NCI-H2081 (cell line): ENCODE results near the gene EXOC7.

Experiments
- DNase-seq, 2 experiments: peaks; one replicate each; lab custom pipeline; 2025; lab: John Stamatoyannopoulos, UW

EXOC7 gene

DNA sequence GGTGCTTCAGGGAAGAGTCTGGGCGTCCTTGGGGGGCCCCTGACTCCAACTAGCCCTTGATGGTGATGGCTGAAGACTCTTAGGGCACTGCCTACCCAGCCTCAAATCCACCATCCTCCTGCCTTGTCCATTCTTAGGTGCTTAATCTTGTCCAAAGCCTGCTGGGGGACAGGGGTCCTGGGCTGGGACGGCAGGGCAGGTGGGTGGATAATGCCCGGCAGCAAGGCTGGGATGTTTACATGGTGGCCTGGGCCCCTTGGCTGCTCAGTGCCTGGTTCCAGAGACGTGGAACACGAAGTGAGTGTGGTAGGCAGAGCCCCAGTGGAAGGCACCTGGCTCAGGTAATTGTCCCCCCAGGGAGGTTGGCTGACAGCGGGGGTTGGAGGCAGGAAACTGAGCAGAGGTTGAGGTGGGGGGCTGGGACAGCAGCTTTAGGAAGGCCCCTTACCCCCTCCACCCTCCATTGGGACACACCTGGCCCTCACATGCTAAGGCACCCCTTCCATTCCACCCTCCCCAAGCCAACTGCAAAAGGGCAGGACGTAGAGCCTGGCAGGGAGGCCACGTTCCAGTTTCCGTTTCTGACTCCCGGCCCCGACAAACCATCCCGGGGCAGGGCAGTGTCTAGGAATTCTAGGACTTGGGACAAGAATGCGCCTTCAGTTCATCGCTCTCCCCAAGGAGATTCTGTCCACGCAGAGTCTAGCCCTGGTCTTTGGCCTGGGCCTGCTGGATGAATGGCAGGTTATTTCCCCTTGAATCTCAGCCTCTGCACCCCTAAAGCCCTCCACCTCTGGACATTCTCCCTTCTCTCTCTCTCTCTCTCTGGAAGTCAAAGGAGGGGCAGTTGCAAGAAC is 35.5 kb upstream of the EXOC7 start:
- peak in 1 of 2 experiments; percentile 23 for DNase-seq

GRCh38 chr17:76138234-76138895 is 34.8 kb upstream of the EXOC7 start:
- DNase-seq: peak; percentile 64 to 84

DNA sequence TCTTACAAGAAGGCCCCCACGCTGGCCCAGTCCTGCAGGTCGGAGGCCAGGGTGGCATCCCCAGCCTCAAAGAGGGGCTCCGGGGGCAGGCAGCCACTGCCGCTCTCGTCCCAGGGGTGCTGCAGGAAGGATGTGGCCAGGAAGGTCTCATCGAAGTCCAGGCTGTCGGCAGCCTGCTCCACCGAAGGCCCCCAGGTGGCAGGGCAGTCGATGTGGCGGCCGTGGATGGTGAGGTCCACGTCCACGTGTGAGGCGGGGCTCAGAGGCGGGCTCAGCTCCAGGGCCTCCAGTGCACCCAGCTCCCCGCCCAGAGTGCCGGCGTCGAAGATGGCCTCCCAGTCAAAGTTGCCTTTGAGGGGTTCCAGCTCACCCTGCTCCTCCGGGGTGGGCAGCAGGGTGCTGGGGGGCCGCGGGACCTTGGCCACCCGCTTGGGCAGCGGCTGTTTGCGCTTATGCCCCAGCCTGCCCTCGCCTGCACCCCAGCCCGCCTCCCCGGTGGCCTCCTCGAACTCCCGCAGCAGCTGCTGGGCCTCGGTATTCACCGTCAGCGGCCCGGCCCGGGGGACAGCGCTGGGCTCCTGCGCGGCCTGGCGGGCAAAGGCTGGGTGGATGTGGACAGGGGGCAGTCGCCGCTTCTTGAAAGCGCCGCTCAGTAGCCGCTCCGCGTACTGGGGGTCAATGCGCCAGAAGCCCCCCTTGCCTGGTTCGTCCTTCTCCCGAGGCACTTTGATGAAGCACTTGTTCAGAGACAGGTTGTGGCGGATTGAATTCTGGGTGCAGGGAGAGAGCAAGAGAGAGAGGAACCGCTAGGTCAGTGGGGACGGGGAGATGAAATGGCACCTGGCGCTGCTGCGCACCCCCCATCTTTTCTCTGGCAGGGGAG is 34.0 kb upstream of the EXOC7 start:
- DNase-seq: no peak

- DNase-seq: no peak
Measured at GRCh38 chr17:76137001-76137350, 33.4 kb upstream of the EXOC7 start.

DNA sequence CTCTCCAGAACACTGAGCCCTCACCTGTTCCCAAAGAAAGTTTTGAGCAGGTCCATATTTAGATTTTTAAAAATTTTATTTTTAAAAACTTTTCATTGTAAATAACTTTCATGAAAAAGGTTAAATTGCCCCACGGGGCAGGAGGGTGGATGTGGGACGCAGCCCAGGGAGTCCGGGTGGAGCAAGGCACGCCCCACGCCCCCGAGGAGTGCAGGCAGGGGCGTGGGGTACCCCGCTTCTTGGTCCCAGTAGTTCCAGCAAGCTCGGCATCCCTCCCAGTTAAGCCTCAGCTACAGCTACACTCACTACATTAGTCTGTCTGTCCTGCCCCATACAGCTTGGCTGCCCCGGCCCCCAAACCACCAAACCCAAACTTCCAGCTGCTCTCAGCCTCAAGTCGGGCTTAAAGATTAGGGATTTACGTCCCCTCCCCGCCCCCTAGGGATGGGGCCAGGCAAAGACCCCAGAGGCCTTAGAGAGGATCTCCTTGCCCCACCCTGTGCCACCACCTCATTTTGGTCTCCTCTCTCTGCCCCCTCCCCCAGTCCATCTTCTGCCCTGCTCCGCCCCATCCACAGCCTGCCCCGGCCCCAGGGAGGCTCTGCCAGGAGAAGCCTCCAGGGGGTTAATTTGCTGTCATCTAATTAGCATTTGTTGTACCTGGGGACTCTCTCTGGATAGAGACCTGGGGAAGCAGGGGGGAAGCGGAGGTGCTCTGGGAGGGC is 32.9 kb upstream of the EXOC7 start:
- DNase-seq: peak in 1 of 2 experiments; percentile 32

GRCh38 chr17:76135810-76136188 is 32.2 kb upstream of the EXOC7 start:
- no peak for DNase-seq

GRCh38 chr17:76134911-76135809 is 31.6 kb upstream of the EXOC7 start:
- DNase-seq: no peak

DNA sequence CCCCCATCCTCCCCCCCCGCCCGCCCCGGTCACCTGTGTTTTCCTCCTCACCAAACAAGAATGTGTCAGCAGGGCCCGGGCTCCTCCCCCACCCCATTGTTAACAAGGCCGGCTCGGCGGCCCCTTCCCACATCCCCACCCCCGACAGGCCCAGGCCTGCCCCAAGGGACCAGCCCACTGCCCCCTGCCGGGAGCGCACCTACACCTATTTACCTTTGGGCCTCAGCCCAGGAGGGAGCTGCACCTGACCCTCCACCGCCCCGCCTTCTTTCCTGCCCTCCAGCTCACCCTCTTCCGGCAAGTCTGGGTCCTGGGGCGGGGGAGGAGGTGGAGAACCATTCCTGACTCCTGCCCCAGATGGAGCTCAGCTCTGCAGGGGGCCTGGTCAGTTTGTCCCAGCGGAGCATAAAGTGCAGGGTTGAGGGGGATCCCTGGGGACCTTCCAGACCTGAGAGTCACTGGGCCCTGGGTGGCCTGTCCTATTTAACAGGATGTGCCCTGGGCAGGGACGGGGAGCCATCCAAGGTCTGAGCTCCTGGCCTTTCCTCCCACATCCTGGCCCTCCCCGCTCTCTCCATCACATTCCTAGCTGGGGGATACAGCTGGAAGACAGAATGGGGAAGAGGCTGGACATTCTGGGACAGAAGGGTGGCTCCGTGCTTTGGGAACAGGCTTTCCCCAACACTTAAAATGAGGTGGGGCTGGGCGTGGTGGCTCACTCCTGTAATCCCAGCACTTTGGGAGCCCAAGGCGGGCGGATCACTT is 29.2 kb upstream of the EXOC7 start:
- DNase-seq: peak; percentile 92 to 95

- no peak for DNase-seq
Measured at GRCh38 chr17:76131692-76132573, 28.3 kb upstream of the EXOC7 start.

DNA sequence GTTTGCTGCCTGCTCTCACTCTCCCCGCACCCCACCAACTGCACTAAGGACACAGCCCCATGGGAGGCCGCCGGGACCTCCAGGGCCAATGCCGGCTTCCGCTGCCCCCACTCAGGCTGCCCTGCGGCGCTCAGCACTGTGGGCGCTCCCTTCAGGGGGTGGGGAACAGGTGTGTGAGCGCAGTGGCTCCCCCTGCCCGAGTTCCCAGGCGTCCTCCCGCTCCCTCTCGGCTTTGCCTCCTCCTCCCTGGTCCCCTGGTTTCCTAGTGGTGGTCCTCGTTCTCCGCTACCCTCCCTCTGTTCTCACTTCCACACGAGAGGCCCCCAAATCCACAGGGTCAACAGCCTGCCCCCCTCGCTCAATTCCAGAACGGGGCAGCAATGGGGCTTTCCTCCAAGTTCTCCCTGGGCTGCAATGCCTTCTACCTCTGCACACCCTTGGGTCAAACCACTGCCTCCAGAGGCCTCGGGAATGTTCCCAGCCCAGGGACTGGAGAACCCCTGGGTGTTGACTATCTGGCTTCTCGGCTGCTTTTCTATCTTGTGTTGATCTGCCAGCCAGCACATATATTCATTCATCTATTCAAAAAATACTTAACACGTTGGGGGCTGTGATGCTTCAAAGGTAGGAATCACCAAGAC is 27.6 kb upstream of the EXOC7 start:
- no peak for DNase-seq

- DNase-seq: no peak
Measured at GRCh38 chr17:76130473-76130872, 26.9 kb upstream of the EXOC7 start.

DNA sequence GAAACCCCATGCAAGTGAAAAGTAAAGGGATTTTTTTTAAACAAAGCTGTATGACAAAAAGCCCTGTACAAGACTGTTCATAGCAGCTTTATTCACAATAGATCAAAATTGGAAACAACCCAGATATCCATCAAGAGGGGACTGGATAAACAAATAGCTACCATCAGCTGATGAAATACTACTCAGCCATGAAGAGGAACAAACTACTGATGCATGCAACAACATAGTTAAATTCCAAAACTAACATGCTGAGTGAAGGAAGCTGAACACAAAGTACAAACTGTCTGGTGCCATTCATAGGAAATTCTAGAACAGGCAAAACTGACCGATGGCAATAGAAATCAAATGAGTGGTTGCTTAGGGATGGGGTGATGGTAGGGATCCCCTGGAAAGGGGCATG is 22.3 kb upstream of the EXOC7 start:
- DNase-seq: no peak

DNA sequence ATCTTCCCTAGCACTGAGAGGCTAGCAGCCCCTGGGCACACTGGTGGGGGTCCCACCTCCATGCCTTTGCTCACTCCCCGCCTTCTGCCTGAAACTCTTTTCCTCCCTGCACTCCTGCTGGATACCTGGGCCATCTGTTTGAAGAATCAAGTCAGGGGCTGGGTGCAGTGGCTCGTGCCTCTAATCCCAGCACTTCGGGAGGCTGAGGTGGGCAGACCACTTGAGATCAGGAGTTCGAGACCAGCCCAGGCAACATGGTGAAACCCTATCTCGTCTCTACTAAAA is 21.7 kb upstream of the EXOC7 start:
- DNase-seq: no peak

DNA sequence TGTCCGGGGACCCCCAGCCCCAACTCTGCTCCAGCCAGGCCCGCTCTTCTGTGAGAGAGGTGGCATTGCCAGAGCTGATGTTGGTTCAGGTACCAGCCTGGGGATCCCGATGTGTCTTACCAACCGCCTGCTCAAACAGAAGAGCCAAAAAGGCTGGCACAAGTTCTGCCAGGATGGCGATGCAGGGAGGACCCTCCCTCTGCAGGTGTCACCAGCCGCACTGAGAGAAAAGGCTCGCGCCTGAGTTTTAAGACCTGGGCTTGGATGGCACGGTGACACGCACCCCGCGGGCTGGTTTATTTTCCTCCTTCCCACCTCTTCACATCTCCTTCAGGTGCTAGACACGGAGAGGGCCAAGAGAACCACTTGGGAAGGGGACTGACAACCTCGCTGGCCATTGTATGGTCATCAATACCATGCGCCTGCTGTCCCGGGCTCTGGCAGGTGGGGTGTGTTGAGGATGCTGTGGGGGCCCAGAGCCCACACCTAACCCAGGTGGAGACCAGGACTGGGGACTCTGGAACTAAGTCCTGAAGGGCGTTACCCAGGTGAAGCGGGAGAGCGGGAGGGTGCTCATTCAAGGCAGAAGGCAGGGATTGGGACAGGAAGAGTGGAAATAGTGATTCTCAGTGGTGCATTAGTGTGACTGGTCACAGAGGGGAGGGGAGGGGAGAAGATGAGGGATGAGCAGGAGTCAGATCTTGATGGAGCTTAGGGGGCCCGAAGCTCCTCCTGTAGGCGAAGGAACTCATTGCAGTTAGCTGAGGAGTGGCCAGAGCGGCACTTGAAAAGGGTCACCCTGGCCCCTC is 21.2 kb upstream of the EXOC7 start:
- DNase-seq: no peak

DNA sequence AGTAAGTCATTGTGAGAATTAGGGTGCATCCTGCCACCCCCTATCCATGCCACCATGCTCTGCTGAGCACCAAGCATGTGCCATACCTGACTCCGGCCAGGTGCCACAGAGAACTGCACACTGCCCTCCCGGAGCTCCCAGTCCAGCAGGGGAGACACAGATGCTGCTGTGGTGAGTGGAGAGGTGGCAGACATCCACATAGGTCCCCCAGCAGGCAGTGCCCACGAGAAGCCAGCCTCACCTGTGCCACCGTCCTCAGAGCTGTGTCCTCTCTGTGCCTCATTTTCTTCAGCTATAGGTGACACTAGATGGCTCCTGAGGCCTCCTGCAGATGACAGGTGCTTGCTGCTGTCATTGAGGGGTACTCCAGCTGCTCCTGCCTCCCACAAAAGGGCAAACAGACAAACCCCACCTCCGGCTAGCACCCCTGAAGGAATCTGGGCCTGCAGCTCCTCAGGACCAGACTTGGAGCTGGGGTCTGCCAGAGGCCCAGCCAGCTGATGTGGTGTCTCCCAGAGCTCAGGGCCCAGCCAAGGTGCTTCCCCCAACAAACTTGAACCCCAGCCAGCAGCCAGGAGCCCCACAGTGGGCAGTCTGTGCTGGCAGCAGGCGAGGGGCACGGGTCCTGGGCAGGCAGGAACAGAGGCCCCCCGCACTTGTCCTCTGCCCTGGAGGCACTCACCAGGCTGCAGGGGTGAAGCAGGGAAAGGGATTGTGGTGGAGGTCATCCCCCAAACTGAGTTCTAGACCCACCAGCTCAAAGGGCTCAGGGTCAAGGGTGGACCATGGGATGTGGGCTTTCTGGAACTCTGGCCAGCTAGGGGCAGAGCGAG is 20.4 kb upstream of the EXOC7 start:
- no peak for DNase-seq

DNA sequence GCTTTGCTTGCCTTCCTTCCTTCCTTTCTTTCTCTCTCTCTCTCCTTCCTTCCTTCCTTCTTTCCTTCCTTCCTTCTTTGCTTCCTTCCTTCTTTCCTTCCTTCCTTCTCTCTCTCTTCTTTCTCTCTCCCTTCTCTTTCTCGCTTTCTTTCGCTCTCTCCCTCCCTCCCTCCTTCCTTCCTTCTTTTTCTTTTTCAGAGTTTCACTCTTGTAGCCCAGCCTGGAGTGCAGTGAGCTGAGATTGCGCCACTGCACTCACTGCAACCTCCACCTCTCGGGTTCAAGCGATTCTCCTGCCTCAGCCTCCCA is 19.6 kb upstream of the EXOC7 start:
- DNase-seq: no peak
